CD4-positive, alpha-beta T cell treated with Interleukin-4 for 1 hour (primary cell): ENCODE results near the gene CRTC3.
"Not testable (repeated sequence)": the region's sequence is repeated elsewhere in the genome, so short reads cannot be mapped to it uniquely, and the experiment has no call there.

Experiments used
- DNase-seq, 2 donors: peaks; one replicate each; pipeline ENCODE4 v3.0.0-alpha.2; 2020 to 2022

CRTC3 gene

GRCh38 chr15:90524018-90524803 is 5.5 kb upstream of the CRTC3 start:
- DNase-seq, result not testable (repeated sequence)

DNA sequence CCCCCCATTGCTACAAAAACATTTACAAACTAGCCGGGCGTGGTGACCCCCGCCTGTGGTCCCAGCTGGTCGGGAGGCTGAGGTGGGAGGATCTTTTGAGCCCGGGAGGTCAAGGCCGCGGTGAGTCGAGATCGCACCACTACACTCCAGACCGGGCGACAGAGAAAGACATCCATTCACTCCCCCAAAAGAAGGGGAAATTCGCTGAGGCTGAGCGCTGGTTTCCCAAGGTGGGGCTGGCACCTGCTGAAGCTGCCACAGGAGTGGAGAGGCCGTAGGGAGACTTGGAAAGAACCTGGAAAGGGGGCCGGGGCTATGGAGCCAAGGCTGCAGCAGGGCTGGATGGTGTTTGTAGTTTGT is 732 bp upstream of the CRTC3 start:
- no peak for DNase-seq

GRCh38 chr15:90530250-90531051 is 728 bp downstream of the CRTC3 start:
- DNase-seq, result peak; percentile 52 to 53

DNA sequence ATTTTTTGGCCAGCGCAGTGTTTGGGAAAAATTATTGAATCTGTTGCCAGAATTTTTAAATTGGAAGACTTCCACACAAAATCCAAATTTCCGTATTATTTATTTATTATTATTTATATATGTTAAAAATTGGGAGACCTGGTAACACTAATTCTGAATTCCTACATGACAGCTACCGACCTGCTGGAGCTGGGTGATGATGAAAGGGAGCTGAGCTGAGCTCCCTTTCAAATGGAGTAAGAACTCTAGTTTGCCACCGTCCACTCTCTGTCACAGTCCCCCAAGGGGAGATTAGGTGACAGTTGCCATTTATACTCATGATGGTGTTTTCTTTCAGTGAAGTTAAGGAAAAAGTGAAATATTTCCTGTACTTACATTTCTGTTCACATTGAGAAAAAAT is 1.4 kb downstream of the CRTC3 start:
- DNase-seq, result no peak

- DNase-seq, result no peak
These were observed 5.5 kb downstream of the CRTC3 start for GRCh38 chr15:90535254-90535653.

GRCh38 chr15:90539789-90540188 is 10.1 kb downstream of the CRTC3 start:
- DNase-seq, result peak in 1 of 2 donors; percentile 64

GRCh38 chr15:90540768-90541167 is 11.0 kb downstream of the CRTC3 start:
- DNase-seq, result no peak

GRCh38 chr15:90545095-90545494 is 15.4 kb downstream of the CRTC3 start:
- DNase-seq, result no peak

DNA sequence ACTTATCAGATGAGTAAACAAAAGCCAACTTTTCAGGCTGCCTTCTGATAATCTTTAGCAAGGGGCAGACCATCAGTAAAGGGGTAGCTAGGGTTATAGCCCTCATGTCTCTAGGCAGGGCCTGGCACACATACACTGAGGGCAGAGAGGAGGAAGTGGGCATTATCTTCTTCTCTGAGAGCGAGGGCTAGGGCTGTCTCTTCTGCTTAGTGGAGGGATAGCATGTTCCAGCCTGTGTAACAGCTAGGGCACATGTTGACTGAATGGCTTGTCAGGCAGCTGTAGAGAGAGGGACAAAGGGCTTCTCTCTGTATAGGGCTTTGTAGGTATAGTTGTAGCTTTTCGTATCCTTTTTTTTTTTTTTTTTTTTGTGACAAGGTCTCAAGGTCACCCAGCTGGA is 17.8 kb downstream of the CRTC3 start:
- DNase-seq, result no peak

GRCh38 chr15:90550919-90551318 is 21.2 kb downstream of the CRTC3 start:
- no peak for DNase-seq

DNA sequence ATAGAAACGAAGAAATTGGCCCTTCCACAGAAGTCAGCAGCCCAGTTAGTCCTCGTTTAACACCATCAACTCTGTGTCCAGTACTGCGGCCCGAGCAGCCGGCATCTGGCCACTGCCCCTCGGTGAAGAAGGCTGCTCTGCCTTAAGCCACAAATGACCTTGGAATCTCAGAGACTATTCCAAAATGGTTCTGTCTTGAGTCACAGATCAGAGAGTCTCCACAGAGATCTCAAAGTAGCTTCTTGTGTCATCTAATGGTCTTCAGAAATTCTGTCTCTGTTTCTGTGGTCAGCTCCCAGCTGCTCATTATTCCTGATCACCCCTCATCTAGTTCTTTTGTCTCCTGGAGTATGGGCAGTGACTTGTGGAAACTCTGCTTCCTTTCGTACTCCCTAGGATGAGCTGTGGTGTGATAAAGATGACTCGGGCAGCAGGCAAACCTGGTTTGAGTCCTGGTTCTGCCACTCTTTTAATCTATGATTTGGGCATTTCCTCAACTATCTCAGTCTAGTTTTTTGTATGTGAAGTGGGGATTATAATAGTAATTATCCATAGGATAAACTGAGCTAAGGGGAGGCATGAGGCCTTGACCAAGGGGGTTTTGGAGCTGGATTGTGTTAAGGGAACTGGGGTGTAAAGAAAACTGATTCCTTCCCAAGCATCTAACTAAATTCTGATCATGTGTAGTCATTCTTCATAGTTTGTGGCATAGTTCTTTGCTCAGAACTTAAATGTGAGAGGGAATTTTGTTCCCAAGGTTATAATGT is 22.6 kb downstream of the CRTC3 start:
- DNase-seq, result no peak

- no peak for DNase-seq
These were observed 23.1 kb downstream of the CRTC3 start for GRCh38 chr15:90552929-90553211.

- DNase-seq, result no peak
These were observed 23.6 kb downstream of the CRTC3 start for GRCh38 chr15:90553248-90553745.

DNA sequence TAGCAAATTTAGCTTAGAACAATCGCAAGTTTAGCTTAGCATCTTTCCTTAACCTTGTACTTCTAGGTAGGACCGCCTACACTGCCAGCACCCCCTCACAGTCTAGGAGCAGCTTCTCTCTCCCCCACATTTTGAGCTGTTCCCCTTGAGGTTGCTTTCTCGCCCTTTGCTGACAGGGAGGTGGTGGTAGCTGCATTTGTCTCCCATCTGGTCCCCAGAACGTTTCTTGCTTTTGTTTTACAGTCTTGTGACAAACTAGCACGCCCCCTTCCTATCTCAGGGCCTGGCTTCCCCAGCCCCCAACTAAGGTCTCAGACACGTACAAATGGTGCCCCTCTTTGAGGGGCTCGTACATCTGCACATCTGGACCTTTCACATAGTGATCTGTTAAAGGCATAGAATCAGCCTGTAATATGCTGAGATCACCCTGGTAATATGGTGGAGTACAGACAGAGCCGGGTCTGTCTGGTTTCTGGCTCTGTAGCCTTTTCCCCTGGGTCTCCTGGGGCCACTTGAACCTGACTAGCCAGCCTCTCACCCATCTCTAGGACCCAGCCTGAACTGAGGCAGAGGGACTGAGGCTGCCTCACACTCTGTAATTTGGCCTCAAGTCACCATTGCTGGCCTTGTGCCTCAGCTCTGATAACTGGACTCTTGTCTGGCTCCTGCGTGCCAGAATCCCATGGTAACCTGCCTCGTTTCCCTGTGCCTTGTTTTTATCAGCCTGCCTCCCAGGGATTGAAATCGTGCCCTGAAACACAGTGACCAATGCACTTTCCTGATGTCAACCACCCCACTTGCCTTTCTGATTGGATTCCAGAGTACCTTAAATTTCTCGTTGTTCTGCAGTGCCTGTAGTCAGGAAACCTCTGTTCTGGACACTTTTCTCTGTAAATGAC is 27.7 kb downstream of the CRTC3 start:
- no peak for DNase-seq

DNA sequence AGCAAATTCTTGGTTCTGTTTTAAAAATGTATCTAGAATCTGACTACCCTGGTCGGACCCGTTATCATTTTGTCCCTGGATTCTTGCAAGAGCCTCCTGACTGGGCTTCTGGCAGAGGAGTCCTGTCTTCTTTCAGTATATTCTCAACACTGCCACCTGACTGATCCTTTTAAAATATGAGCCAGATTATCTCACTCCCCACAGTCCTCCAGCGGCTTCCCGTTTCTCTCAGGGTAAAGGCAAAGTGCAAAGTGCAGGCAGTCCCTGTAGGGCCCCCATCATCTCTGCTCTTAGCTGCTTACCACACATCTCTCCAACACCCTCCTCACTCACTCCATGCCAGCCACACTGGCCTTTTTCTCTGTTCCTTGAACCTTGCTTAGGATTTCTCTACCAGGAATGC is 28.4 kb downstream of the CRTC3 start:
- no peak for DNase-seq

- no peak for DNase-seq
These were observed 29.4 kb downstream of the CRTC3 start for GRCh38 chr15:90559119-90559518.

DNA sequence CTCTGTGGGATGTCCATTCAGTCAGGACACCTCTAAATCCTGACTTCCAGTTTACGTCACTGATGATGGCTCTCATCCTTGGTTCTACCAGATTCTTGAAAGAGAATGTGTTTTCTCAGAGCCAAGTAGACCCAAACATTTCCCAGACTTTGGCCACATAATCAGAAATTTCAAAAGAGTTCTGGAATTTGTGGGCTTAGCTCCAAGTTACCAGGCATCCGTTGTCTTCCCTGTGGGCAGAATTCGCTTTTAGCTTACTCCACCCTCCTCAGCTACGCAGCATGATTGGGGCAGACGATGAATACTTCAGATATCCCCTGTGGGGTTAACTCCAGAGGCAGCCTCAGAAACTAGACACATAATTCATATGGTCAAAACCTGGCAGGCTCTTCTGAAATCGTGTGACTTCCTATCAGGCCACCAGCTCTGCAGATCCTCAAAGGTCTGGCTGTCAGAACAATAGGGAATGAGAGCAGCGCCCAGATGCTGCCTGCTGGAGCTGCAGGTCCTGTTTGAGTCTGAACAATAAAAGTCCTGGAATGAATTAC is 30.6 kb downstream of the CRTC3 start:
- DNase-seq, result no peak

- DNase-seq, result peak; percentile 70 to 79
These were observed 31.9 kb downstream of the CRTC3 start for GRCh38 chr15:90561344-90562244.

GRCh38 chr15:90562669-90563068 is 32.9 kb downstream of the CRTC3 start:
- DNase-seq, result no peak

DNA sequence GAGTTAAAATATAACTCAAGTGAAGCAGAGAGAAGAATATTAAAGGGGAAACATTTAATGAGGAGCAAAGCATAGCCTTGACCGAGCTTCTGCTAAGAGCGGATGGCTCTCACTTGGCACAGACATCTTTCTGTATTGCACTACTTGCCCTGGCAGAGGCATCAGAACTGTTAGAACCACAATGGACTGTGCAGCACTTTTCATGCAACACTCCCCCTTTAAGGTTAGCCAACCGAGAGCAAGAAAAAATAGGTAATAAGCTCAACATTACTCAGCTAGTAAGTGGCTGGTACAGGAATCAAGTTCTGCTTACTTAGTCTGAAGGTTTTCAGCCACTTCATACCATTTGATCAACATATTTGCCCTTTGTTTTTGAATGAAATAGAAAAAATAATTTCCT is 33.7 kb downstream of the CRTC3 start:
- no peak for DNase-seq

DNA sequence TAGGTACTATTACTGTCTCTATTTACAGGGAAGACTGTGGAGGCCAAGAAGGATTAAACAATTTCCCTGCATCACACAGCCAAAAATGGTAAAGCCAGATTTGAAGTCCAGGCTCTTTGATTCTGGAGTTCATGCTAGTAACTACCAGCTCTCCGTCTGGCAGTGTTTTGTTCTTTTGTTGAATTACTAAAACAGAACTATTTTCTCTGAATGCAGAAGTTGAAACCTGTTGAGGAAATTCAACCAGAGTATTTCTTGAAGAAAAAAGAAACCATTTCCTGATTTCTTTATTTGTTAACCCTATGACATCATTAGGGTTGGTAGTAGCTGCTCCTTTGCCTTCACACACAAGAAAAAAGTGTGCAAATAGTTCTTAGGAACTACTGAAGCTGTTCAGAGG is 34.3 kb downstream of the CRTC3 start:
- DNase-seq, result peak in 1 of 2 donors; percentile 73
